Body of pancreas (tissue), 4 donors: ENCODE results near the gene SPC25. TPM values are rescaled to one million over a fixed set of nuclear protein-coding genes. Genes with fewer than 3 reads are reported as not detected.

Experiments used
- ATAC-seq: fragments of 150-250 bp; one replicate; pipeline ENCODE4 v1.9.1; 2016
- DNase-seq, 4 donors: peaks; one replicate each; pipeline ENCODE4 v3.0.0-alpha.2; 2019
- H3K27ac ChIP-seq, 4 donors: fragments of 200-600 bp; sonication (generic); 1 replicate in 3 of 4; 2 replicates in 1 of 4; pipeline versions ENCODE4 v1.5.1 to v1.6.1; 2016 to 2019; ENCODE audit warnings: mild to moderate bottlenecking in 1 of 4, mixed read lengths in 1 of 4, moderate library complexity in 1 of 4
- H3K27me3 ChIP-seq, 2 donors: fragments of 200-600 bp; sonication (generic); one replicate each; pipeline ENCODE4 v1.6.0; 2016; ENCODE audit warnings: mild to moderate bottlenecking in 1 of 2
- H3K36me3 ChIP-seq, 2 donors: fragments of 200-600 bp; sonication (generic); replicated peaks in 1 of 2; 2 replicates each; pipeline ENCODE4 v1.5.1; 2016; ENCODE audit warnings: low read depth in 2 of 2; ENCODE audit not compliant: insufficient read depth in 1 of 2
- H3K4me1 ChIP-seq: fragments of 200-600 bp; sonication (generic); one replicate; pipeline ENCODE4 v1.6.0; 2016
- H3K4me3 ChIP-seq, 2 donors: fragments of 200-600 bp; sonication (generic); 1 replicate in 1 of 2; 2 replicates in 1 of 2; pipeline ENCODE4 v1.5.1; 2016 to 2019
- H3K9me3 ChIP-seq, 3 donors: fragments of 200-600 bp; sonication (generic); 1 replicate in 2 of 3; 2 replicates in 1 of 3; pipeline ENCODE4 v1.5.1; 2016
- POLR2A ChIP-seq, 3 donors: fragments of 450-650 bp; IDR thresholded peaks; one replicate each; pipeline ENCODE4 v1.6.1; 2016; ENCODE audit warnings: antibody characterized with exemption in 3 of 3, mild to moderate bottlenecking in 2 of 3
- WGBS, 2 donors: methylation state at CpG; one replicate each; pipeline ENCODE4 v1.1.5; 2017; 5-methylcytosine and 5-hydroxymethylcytosine counted together
- intact Hi-C: fragments of 100-400 bp; cut with DNase I; formaldehyde crosslinking; loops from one replicate; pipeline ENCODE4 v1.15.1; 2023
- total RNA-seq, 2 donors: library from RNA; depleted of rRNA; stranded (reverse); fragments of >200 nt; gene quantifications; one replicate each; pipeline ENCODE4 v1.1.0, GENCODE V29; 2016
- TF ChIP-seq, protein P1 (sequence below), 7 experiments: fragments of 450-650 bp in 4 of 7; fragments of 200-600 bp in 3 of 7; sonication (generic) in 3 of 7; IDR thresholded peaks; one replicate each; pipeline ENCODE4 v1.5.1; 2016 to 2019; ENCODE audit warnings: antibody characterized with exemption in 7 of 7

Gene SPC25
- total RNA-seq, 2 donors from 2014 or later = not detected

DNA sequence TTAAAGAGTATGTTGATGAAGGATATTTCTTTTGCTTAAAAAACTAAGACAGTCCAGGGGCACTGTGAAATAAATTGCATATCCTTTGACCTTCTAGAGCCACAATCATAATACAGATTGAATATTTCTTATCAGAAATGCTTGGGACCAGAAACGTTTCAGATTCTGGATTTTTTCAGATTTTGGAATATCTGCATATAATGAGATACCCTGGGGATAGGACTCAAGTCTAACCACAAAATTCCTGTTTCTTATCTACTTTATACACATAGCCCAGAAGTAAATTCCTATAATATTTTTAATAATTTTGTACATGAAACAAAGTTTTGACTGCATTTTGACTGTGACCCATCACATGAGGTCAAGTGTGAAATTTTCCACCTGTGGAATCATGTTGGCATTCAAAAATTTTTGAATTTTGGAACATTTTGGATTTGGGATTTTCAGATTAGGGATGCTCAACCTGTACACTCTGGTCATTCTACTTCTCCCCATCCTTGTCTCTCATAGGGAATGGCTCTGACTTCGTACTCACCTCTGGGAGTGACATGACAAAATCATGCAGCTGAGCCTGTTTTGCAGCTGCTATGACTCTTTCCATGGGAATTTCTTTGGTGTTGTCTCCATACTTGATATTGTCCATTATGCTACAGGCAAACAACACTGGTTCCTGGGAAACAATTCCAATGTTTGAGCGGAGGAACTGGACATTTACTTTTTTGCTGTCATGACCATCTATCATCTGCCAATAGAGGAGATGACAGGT, 36.6 kb upstream of the SPC25 start:
- no peak for TF ChIP-seq POLR2A (IDR thresholded peaks at IDR 0.05)
- TF ChIP-seq, protein P1, sequence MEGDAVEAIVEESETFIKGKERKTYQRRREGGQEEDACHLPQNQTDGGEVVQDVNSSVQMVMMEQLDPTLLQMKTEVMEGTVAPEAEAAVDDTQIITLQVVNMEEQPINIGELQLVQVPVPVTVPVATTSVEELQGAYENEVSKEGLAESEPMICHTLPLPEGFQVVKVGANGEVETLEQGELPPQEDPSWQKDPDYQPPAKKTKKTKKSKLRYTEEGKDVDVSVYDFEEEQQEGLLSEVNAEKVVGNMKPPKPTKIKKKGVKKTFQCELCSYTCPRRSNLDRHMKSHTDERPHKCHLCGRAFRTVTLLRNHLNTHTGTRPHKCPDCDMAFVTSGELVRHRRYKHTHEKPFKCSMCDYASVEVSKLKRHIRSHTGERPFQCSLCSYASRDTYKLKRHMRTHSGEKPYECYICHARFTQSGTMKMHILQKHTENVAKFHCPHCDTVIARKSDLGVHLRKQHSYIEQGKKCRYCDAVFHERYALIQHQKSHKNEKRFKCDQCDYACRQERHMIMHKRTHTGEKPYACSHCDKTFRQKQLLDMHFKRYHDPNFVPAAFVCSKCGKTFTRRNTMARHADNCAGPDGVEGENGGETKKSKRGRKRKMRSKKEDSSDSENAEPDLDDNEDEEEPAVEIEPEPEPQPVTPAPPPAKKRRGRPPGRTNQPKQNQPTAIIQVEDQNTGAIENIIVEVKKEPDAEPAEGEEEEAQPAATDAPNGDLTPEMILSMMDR (IDR thresholded peaks at IDR 0.05) = no peak
- Histone ChIP-seq H3K27me3 (no peaks in the 10 kb centered on the region), H3K36me3 (no peaks in the 10 kb centered on the region), H3K4me3 (no peak overlapping the region), H3K4me1 (no peaks in the 10 kb centered on the region), H3K9me3 (no peaks in the 10 kb centered on the region), H3K27ac (no peak overlapping the region)
- ATAC-seq (no peak), DNase-seq (no peak)
- intact Hi-C loops = loop anchor here (10.0 kb wide), 1 partner anchor 582 kb away; no protein-coding TSS in a partner anchor
- 56 to 74% methylated on average over 3 of the region's 3 CpGs for WGBS, 2 donors

DNA sequence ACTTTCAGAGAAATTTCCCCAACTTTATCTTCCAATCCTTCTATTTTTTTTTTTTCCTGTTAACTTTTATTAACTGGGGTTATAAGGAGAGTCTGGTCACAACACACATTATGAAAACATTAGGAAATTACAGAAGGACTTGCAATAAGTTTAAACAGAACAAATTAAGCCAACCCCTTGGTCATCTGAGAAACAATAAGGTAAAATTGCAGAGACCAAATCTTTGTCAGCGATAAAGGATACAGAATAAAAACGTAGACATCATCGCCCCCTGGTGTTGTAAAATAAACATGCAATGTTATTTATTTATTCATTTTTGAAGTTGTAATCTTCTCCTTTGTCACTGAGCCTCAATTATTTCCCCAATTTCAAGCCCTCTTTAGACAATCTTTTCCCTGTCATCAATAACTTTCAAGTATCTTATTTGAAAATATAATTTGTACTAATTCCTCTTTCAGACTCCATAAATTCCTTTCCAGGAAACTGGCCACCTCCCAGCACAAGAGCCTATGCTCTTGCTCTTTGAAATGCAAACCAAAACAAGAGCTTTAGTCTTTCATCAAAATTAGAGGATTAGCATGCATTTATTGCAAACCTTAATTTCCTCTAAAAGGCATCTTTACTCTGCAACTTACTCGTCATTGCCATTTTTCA, 30.4 kb upstream of the SPC25 start:
- H3K27me3 ChIP-seq = no peaks in the 10 kb centered on the region
- TF ChIP-seq POLR2A (IDR thresholded peaks at IDR 0.05) = no peak
- TF ChIP-seq, protein P1 (IDR thresholded peaks at IDR 0.05) = peak; percentile 28 to 69 (median 65)
- H3K9me3 ChIP-seq = no peaks in the 10 kb centered on the region
- no peak overlapping the region for H3K27ac ChIP-seq
- no peak for DNase-seq
- no peaks in the 10 kb centered on the region for H3K4me1 ChIP-seq
- 16 to 18% methylated on average over 4 of the region's 4 CpGs for WGBS, 2 donors
- H3K36me3 ChIP-seq = no peaks in the 10 kb centered on the region
- intact Hi-C loops = loop anchor here (10.0 kb wide), 1 partner anchor 576 kb away; no protein-coding TSS in a partner anchor
- ATAC-seq = peak; percentile 35
- no peak overlapping the region for H3K4me3 ChIP-seq

DNA sequence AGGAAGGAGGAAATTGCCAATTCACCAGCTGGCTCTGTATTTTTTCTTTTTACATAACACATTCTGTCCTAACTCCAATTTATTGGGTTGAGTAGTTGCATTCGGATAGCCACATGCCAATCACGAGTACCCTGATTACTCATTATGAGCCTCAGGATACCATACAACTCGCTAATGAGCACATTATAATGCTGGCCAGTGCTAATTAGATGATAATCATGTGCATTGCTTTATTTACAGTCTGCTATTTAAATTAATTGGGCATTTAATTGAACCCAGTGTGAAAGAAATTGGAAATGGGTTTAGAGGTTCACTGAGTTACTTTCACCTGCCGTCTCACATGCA, 26.1 kb upstream of the SPC25 start:
- DNase-seq (no peak), ATAC-seq (no peak)
- no peak overlapping the region for H3K27ac ChIP-seq
- no peaks in the 10 kb centered on the region for H3K9me3 ChIP-seq
- peaks cover 8% of the 10 kb centered on the region for H3K4me1 ChIP-seq
- 64 to 75% methylated on average over 4 of the region's 4 CpGs for WGBS, 2 donors
- no peaks in the 10 kb centered on the region for H3K36me3 ChIP-seq
- no peak for TF ChIP-seq POLR2A (IDR thresholded peaks at IDR 0.05)
- TF ChIP-seq, protein P1 (IDR thresholded peaks at IDR 0.05) = no peak
- no peaks in the 10 kb centered on the region for H3K27me3 ChIP-seq
- intact Hi-C loops = loop anchor here (10.0 kb wide), 1 partner anchor 142 kb away; no protein-coding TSS in a partner anchor
- no peak overlapping the region for H3K4me3 ChIP-seq

- intact Hi-C loops = loop anchor here (10.0 kb wide), 1 partner anchor 141 kb away; no protein-coding TSS in a partner anchor
These were observed 25.5 kb upstream of the SPC25 start for GRCh38 chr2:168915441-168916330.

More at GRCh38 chr2:168915441-168916330, 25.5 kb upstream of the SPC25 start:
- no peak for ATAC-seq
- peaks cover 8% of the 10 kb centered on the region for H3K4me1 ChIP-seq
- no peak overlapping the region for H3K27ac ChIP-seq
- no peaks in the 10 kb centered on the region for H3K9me3 ChIP-seq
- H3K4me3 ChIP-seq = no peak overlapping the region
- H3K36me3 ChIP-seq = no peaks in the 10 kb centered on the region
- no peaks in the 10 kb centered on the region for H3K27me3 ChIP-seq
- 87 to 90% methylated on average over 3 of the region's 3 CpGs for WGBS, 2 donors
- TF ChIP-seq, protein P1 (IDR thresholded peaks at IDR 0.05) = no peak
- no peak for TF ChIP-seq POLR2A (IDR thresholded peaks at IDR 0.05)
- no peak for DNase-seq
